HEK293 (cell line): Measurements from ENCODE around the gene IGSF23.

ENCODE experiments used
- CTCF ChIA-PET: fragments of 350-600 bp; formaldehyde crosslinking; extraction: SDS; loops from one replicate; lab custom pipeline; 2021; ENCODE audit warnings: antibody characterized with exemption; lab: Yijun Ruan, JAX
- POLR2A ChIA-PET: fragments of 300-600 bp; formaldehyde crosslinking; extraction: SDS; loops from one replicate; lab custom pipeline; 2020; ENCODE audit warnings: antibody characterized with exemption, inconsistent platforms; lab: Yijun Ruan, JAX
- H3K27ac ChIP-seq: fragments of 200-500 bp; sonication (Bioruptor generic); 2 replicates; pipeline ENCODE4 v1.5.1; 2014; ENCODE audit warnings: low read depth, low read length, control low read depth, inconsistent platforms; ENCODE audit errors: extremely low read depth
- H3K36me3 ChIP-seq, 2 experiments: fragments of 200-500 bp in 1 of 2; sonication (Bioruptor generic) in 1 of 2; 1 replicate in 1 of 2; 2 replicates in 1 of 2; pipeline ENCODE4 v1.5.1; 2014 to 2017; ENCODE audit warnings: inconsistent platforms in 2 of 2, low read length in 2 of 2; ENCODE audit not compliant: control insufficient read depth in 2 of 2, insufficient read depth in 1 of 2
- H3K4me1 ChIP-seq: fragments of 200-500 bp; sonication (Bioruptor generic); 2 replicates; pipeline ENCODE4 v1.5.1; 2014; ENCODE audit warnings: mild to moderate bottlenecking, low read length, inconsistent platforms; ENCODE audit not compliant: control insufficient read depth, insufficient read depth
- H3K4me3 ChIP-seq: 2 replicates; pipeline ENCODE4 v1.5.1; 2011; ENCODE audit warnings: low read depth, mild to moderate bottlenecking, control low read depth, low read length, moderate library complexity
- H3K9me3 ChIP-seq: fragments of 200-500 bp; sonication (Bioruptor generic); 2 replicates; pipeline ENCODE4 v1.5.1; 2014; ENCODE audit warnings: low read depth, low read length, inconsistent platforms; ENCODE audit not compliant: control insufficient read depth, insufficient read depth
- EGR2 ChIP-seq: fragments of 450-650 bp; formaldehyde crosslinking; IDR thresholded peaks from 2 replicates; pipeline ENCODE4 v1.5.1; 2016; ENCODE audit warnings: low read depth, missing biosample characterization, missing genetic modification characterization
- GLIS1 ChIP-seq: fragments of 450-650 bp; formaldehyde crosslinking; IDR thresholded peaks from 2 replicates; pipeline ENCODE4 v1.5.1; 2016; ENCODE audit warnings: missing biosample characterization, missing genetic modification characterization
- KLF9 ChIP-seq: fragments of 450-650 bp; formaldehyde crosslinking; IDR thresholded peaks from 2 replicates; pipeline ENCODE4 v1.5.1; 2016; ENCODE audit warnings: missing biosample characterization, missing genetic modification characterization, low read depth
- MZF1 ChIP-seq: fragments of 450-650 bp; formaldehyde crosslinking; IDR thresholded peaks from 2 replicates; pipeline ENCODE4 v1.5.1; 2017; ENCODE audit warnings: missing biosample characterization, missing genetic modification characterization, borderline replicate concordance
- OVOL3 ChIP-seq: fragments of 450-650 bp; formaldehyde crosslinking; IDR thresholded peaks from 2 replicates; pipeline ENCODE4 v1.5.1; 2016; ENCODE audit warnings: missing biosample characterization, missing genetic modification characterization
- ZBTB1 ChIP-seq: fragments of 450-650 bp; formaldehyde crosslinking; IDR thresholded peaks from 2 replicates; pipeline ENCODE4 v1.5.1; 2016; ENCODE audit warnings: missing biosample characterization, missing genetic modification characterization
- ZBTB21 ChIP-seq: fragments of 450-650 bp; formaldehyde crosslinking; IDR thresholded peaks from 2 replicates; pipeline ENCODE4 v1.5.1; 2017; ENCODE audit warnings: missing biosample characterization, missing genetic modification characterization
- ZBTB7A ChIP-seq: fragments of 450-650 bp; formaldehyde crosslinking; IDR thresholded peaks from 2 replicates; pipeline ENCODE4 v1.5.1; 2016; ENCODE audit warnings: low read depth, missing biosample characterization, missing genetic modification characterization
- ZNF133 ChIP-seq: fragments of 450-650 bp; formaldehyde crosslinking; IDR thresholded peaks from 2 replicates; pipeline ENCODE4 v1.5.1; 2016; ENCODE audit warnings: missing biosample characterization, missing genetic modification characterization
- ZNF148 ChIP-seq: fragments of 450-650 bp; formaldehyde crosslinking; IDR thresholded peaks from 2 replicates; pipeline ENCODE4 v1.5.0; 2017; ENCODE audit warnings: missing biosample characterization, missing genetic modification characterization, borderline replicate concordance
- ZNF223 ChIP-seq: fragments of 450-650 bp; formaldehyde crosslinking; IDR thresholded peaks from 2 replicates; pipeline ENCODE4 v1.5.1; 2016; ENCODE audit warnings: missing biosample characterization, missing genetic modification characterization
- ZNF501 ChIP-seq: fragments of 450-650 bp; formaldehyde crosslinking; IDR thresholded peaks from 2 replicates; pipeline ENCODE4 v1.5.1; 2016; ENCODE audit warnings: missing biosample characterization, missing genetic modification characterization
- ZNF548 ChIP-seq: fragments of 450-650 bp; formaldehyde crosslinking; IDR thresholded peaks from 2 replicates; pipeline ENCODE4 v1.5.1; 2016; ENCODE audit warnings: missing biosample characterization, missing genetic modification characterization
- ZNF571 ChIP-seq: fragments of 450-650 bp; formaldehyde crosslinking; IDR thresholded peaks from 2 replicates; pipeline ENCODE4 v1.5.0; 2017; ENCODE audit warnings: missing biosample characterization, missing genetic modification characterization
- ZNF692 ChIP-seq: fragments of 450-650 bp; formaldehyde crosslinking; IDR thresholded peaks from 2 replicates; pipeline ENCODE4 v1.5.1; 2016; ENCODE audit warnings: missing biosample characterization, missing genetic modification characterization
- ZNF777 ChIP-seq: fragments of 450-650 bp; formaldehyde crosslinking; IDR thresholded peaks from 2 replicates; pipeline ENCODE4 v1.5.1; 2017; ENCODE audit warnings: missing biosample characterization, missing genetic modification characterization, borderline replicate concordance
- ZNF843 ChIP-seq: fragments of 450-650 bp; formaldehyde crosslinking; IDR thresholded peaks from 2 replicates; pipeline ENCODE4 v1.5.1; 2016; ENCODE audit warnings: missing biosample characterization, missing genetic modification characterization
- TF ChIP-seq, protein P1 (sequence below): fragments of 450-650 bp; formaldehyde crosslinking; IDR thresholded peaks from 2 replicates; pipeline ENCODE4 v1.5.1; 2016; ENCODE audit warnings: missing biosample characterization, missing genetic modification characterization, borderline replicate concordance
- TF ChIP-seq, protein P2 (sequence below): fragments of 450-650 bp; formaldehyde crosslinking; IDR thresholded peaks from 2 replicates; pipeline ENCODE4 v1.5.1; 2016; ENCODE audit warnings: missing biosample characterization, missing genetic modification characterization

The IGSF23 gene

DNA sequence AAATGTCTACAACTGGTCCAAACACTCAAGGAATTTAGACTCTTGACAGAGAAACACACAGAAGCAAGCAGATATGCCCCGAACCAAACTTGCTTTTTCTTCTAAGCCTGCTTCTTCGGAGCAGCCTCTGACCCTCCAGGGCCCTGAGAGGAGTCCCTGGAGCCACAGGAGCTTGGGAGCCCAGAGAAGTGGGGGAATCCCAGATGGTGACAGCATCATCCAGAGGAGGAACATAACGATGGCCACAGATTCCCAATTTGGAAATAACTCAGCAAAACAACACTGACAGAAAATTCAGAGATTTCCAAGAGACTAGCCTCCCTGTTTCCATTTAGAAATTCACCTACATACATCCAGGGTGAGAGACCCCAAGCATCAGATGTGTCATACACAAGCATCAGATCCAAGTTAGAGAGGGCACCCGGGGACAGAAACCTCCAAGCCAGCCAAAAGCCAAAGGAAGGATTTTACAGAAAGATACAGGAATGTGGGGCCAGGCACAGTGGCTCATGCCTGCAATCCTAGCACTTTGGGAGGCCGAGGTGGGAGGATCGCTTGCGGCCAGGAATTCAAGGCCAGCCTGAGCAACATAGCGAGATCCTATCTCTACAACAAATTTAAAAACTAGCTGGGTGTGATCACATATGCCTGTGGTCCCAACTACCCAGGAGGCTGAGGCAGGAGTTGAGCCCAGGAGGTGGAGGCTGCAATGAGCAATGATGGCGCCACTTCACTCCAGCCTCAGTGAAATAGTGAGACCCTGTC lies 28.3 kb downstream of the IGSF23 start:
- peaks cover 0 to 5% of the 10 kb centered on the region in 2 experiments; a peak in 2 of 3 replicates for H3K36me3 ChIP-seq
- ChIA-PET POLR2A (interaction anchor here (3.1 kb wide), 1 partner anchor 11 kb away, joined by 12 read pairs; no protein-coding TSS in a partner anchor), CTCF (interaction anchor here (0.5 to 2.1 kb wide), 6 partner anchors 9 to 71 kb away, joined by 3 to 8 read pairs (median 4); no protein-coding TSS in a partner anchor)
- H3K4me3 ChIP-seq: no peak overlapping the region
- TF ChIP-seq MZF1: no peak
- TF ChIP-seq ZNF548 (tag by site-specific recombination): no peak
- no peak for TF ChIP-seq ZBTB1 (tag by site-specific recombination)
- TF ChIP-seq, protein P1, sequence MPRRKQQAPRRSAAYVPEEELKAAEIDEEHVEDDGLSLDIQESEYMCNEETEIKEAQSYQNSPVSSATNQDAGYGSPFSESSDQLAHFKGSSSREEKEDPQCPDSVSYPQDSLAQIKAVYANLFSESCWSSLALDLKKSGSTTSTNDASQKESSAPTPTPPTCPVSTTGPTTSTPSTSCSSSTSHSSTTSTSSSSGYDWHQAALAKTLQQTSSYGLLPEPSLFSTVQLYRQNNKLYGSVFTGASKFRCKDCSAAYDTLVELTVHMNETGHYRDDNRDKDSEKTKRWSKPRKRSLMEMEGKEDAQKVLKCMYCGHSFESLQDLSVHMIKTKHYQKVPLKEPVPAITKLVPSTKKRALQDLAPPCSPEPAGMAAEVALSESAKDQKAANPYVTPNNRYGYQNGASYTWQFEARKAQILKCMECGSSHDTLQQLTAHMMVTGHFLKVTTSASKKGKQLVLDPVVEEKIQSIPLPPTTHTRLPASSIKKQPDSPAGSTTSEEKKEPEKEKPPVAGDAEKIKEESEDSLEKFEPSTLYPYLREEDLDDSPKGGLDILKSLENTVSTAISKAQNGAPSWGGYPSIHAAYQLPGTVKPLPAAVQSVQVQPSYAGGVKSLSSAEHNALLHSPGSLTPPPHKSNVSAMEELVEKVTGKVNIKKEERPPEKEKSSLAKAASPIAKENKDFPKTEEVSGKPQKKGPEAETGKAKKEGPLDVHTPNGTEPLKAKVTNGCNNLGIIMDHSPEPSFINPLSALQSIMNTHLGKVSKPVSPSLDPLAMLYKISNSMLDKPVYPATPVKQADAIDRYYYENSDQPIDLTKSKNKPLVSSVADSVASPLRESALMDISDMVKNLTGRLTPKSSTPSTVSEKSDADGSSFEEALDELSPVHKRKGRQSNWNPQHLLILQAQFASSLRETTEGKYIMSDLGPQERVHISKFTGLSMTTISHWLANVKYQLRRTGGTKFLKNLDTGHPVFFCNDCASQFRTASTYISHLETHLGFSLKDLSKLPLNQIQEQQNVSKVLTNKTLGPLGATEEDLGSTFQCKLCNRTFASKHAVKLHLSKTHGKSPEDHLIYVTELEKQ (tag by site-specific recombination): no peak
- no peak for TF ChIP-seq ZNF777 (tag by site-specific recombination)
- no peak for TF ChIP-seq GLIS1
- TF ChIP-seq ZBTB21: no peak
- TF ChIP-seq ZNF148 (tag by site-specific recombination): no peak
- no peak for TF ChIP-seq EGR2 (tag by site-specific recombination)
- no peak for TF ChIP-seq ZNF571 (tag by site-specific recombination)
- TF ChIP-seq OVOL3: no peak
- TF ChIP-seq ZNF133 (tag by site-specific recombination): no peak
- no peak for TF ChIP-seq ZBTB7A
- no peak for TF ChIP-seq ZNF843
- TF ChIP-seq KLF9 (tag by site-specific recombination): no peak
- TF ChIP-seq ZNF501 (tag by site-specific recombination): no peak
- no peak for TF ChIP-seq ZNF223 (tag by site-specific recombination)
- no peak for TF ChIP-seq ZNF692 (tag by site-specific recombination)
- TF ChIP-seq, protein P2, sequence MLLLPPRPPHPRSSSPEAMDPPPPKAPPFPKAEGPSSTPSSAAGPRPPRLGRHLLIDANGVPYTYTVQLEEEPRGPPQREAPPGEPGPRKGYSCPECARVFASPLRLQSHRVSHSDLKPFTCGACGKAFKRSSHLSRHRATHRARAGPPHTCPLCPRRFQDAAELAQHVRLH (tag by site-specific recombination): no peak
- no peaks in the 10 kb centered on the region for H3K4me1 ChIP-seq
- no peaks in the 10 kb centered on the region for H3K9me3 ChIP-seq
- no peak overlapping the region for H3K27ac ChIP-seq
